Activated CD4-positive, alpha-beta T cell treated with anti-CD3 and anti-CD28 coated beads, Interleukin-2, Interleukin-4, amounts not matched to agents 100 ng/mL and 50 ng/mL, durations not matched to agents 16 hours and 8 hours (primary cell): ENCODE data around the gene ZNF214.

ENCODE experiments used
- DNase-seq: peaks from one replicate; pipeline ENCODE4 v3.0.0-alpha.2; 2020; ENCODE audit warnings: low spot score

Gene ZNF214

DNA sequence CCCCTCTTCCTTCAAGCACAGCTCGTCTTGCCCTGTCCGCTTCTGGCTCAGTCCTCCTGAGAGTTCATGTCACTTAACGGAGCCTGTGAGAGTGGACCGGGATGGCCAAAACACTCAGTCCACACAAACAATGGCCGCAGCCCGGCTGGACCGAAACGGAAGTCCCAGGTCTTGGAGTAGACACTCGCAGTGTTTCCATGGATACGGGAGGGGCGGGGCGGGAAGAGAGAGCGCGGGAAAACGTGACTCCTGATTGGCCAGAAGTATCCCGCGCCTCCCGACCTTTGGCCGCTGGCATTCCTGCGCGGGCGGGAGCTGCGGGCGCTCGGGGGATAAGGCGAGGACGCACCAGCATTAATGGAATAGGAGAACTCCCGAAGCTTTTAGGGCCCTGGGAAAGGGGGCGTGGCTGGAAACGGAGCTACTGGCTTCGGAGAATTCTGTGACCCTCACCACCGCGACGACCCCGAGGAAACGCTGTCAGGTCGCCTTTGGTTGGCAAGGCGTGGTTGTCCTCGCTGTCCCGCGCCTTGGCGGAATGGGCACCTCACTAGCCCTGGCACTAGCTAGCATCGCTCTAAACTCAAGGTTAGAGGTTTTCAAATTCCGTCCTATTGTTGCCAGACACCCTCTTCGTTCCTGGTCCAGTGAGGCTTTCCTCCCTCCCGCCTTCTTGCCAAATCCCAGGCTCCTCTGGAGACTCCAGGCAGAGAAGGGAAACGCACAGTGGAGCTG is at the start of gene ZNF214, which contains the start of gene NLRP14:
Gene ZNF214, minus strand, starts transcription at position 164 of the 735 bp plus-strand sequence. CDS start 17,511 bp downstream, outside the sequence.
Gene NLRP14, plus strand, starts transcription at position 297 of the 735 bp plus-strand sequence. CDS start 18,108 bp downstream, outside the sequence.
- DNase-seq: no peak

GRCh38 chr11:7062534-7062933 is 42.4 kb upstream of the ZNF214 start:
- no peak for DNase-seq

GRCh38 chr11:7060868-7061267 is 40.7 kb upstream of the ZNF214 start:
- DNase-seq: no peak

GRCh38 chr11:7057641-7058040 is 37.5 kb upstream of the ZNF214 start:
- no peak for DNase-seq

GRCh38 chr11:7056828-7057513 is 36.8 kb upstream of the ZNF214 start:
- DNase-seq: no peak

GRCh38 chr11:7050191-7050590 is 30.0 kb upstream of the ZNF214 start:
- DNase-seq: no peak

GRCh38 chr11:7046474-7047175 is 26.5 kb upstream of the ZNF214 start:
- DNase-seq: no peak

DNA sequence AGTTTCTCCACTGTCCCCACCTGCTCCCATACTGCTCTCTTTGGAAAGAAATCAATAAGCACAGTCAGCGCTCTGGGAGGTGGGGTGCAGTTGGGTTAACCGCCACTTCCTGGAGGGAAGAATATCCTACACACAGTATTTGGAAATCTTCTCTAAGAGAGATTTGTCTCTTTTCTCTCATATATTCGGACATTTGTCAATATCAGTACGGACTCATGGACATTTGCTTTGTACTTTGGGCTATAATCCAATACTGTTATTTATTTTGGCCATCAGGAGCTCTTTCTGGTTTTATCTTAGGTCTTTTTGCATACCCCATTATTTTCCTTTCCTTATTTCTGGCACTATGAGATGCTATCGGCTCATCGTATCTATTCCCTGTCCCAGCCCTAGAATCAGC is 13.9 kb upstream of the ZNF214 start:
- DNase-seq: no peak

DNA sequence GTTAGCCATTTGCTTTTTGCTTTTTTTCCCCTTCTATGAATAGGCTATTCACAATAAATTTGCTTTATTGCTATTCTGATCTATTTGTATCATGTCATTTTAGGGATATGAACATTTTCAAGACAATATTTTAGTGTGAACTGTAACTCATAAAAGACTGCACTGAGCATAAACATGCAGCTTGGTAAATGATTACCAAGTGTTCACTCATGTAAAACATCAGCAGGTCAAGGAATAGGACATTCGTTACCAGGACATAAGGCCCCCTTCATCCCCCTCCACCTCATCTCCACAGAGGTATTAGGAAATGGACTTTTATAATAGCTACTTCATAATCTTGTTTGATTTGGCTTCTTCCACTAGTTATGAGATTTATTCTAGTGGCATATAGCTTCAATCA is 12.5 kb upstream of the ZNF214 start:
- DNase-seq: no peak

DNA sequence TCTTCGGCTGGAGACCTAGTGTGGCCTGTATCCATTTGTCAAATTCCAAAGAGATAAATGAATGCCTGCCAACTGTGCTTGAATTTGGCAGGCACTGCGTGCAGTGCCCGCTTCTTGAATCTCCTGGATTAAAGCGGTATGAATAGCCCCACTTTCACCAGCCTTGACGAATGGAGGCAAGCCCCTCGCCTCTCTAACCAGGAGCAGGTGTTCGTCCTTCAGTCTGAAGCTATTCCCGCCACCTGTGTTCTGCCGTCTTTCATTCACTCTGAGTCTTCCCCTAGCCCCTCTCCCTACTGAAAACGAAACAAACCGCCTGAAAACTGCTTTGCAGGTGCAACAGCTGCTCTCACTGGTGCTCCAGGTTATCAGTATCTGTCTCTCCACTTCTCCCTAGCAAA is 11.3 kb upstream of the ZNF214 start:
- DNase-seq: no peak

GRCh38 chr11:7030836-7031235 is 10.7 kb upstream of the ZNF214 start:
- no peak for DNase-seq

DNA sequence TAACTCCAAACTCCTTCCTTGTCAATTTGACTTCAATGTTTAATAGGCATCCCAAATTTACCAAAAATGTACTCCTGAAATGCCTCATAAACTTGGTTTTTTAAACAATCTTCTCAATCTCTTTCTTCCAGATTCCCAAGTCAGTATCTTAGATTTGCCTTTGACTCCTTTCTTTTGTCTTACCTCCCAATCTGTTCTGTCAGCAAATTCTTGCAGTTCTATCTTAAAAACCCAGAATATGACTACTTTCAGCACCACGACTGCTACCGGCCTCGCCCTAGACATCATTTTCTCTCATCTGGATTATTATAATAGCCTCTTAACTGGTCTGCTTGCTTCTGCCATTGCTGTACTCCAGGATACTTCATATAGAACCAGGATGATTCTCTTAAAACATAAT is 8.0 kb upstream of the ZNF214 start:
- no peak for DNase-seq

DNA sequence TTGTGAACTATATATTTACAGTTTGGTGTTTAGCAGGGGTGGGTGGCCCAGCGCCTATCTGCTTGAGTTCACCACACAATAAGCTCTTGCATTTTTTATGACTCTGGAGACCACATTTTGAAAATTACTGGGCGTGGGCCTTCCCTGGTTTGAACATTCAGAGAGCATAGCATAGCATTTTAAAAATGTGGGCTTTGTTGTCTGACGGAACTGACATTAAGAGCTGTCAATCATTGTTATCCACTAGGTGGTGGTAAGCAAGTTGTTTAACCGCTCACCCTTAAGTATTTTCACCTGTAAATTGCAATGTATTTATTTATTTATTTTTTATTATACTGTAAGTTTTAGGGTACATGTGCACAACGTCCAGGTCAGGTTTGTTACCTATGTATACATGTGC is 1.2 kb upstream of the ZNF214 start:
- DNase-seq: no peak

GRCh38 chr11:7019500-7020182 is 505 bp downstream of the ZNF214 start:
- no peak for DNase-seq

- no peak for DNase-seq
Observed at GRCh38 chr11:7016011-7016410, 4.1 kb downstream of the ZNF214 start.

- DNase-seq: no peak
Observed at GRCh38 chr11:7014118-7014517, 6.0 kb downstream of the ZNF214 start.

DNA sequence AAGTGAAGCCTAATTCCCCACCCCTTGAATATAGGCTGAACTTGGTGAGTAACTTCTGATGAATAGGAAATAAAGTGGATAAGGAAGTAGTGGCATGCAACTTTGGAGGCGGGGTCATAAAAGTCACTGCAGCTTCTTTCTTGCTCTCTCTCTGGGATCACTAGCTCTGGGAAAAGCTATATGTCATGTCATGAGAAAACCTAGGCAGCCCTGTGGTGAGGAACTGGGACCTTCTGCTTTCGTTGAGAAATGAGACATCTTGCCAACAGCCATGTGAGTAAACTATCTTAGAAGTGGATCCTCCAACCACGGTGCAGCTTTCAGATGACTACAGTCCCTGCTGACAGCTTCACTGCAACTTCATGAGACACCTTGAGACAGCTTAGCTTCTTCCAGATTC is 15.7 kb downstream of the ZNF214 start:
- no peak for DNase-seq

DNA sequence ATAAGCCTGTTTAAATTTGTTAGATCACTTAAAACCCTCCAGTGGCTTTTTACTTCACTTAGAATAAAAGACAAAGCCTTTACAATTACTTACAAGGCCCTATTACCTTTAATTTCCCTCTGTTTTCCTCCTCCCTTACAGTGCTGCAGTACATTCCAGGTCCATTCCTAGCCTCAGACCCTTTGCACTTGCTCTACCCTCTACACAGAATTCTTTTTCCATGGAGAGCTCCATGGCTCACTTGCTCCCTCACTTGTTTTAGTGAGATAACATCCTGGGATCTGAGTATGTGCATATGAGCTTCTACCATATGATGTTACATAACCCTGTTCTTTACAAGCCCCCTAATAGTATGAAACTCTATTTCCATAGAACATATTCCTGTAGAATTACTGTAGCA is 24.4 kb downstream of the ZNF214 start:
- no peak for DNase-seq

DNA sequence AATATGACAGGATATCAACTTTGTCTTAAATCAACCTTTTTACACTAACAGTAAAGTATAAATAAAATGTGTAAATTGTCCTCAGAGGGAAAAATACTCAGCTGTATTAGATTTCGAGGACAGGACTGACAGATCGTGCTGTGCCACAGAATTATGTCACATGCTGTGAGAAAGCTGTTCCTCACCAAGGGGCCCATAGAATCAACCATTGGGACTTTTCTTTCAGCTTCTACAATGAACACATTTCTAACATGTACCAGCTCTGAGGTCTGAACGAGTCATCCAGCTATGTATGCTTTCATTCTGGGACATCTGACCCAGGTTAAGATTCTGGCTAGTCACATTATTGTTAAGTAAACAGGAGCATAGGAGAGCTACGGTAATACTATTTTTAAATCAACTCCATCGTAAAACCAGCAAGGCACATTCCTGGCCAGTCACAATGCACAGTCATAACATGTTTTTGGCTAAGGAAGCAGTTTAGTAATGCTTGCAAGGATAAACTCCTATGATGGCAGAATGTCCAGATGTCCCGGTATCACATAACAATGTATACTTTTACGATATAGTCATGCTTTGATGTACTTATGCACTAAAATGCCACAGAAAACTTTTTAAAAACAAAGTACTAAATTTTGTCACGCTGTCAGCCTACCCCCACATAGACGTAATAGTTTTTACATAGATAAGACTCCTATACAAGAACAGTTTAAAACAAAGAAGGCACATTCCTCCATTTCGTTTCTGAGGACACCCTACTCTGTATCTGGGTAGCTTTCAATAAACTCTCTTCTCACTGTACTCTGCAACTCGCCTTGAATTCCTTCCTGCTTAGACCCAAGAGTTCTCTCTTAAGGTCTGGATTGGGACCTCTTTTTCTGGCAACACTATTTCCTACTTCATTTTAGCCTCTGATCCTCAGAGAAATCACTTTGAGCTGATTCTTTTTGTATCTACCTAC is 27.4 kb downstream of the ZNF214 start:
- DNase-seq: no peak

GRCh38 chr11:6992026-6992425 is 28.1 kb downstream of the ZNF214 start:
- DNase-seq: no peak

DNA sequence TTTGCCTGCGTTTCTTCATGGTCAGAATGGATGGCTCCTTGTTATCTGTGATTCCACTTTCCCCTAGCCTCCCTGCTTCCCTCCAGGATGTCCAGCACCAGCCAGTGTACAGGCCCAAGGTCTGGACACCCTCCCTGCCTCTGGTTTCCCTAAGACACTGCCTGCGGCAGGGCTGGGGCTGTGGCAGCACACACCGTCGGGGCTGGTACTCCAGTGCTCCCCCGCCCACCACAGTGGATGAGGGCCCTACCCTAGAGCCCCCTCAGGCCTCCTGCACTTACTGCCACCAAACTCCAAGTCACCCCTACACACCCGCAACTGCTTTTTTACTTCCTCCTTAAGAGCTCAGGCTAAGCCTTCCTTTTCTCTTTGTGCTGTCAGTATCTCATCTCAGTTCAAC is 28.9 kb downstream of the ZNF214 start:
- no peak for DNase-seq
